HEK293 (cell line): ENCODE data around the gene EXOC7.
"Not testable (repeated sequence)": the region's sequence is repeated elsewhere in the genome, so short reads cannot be mapped to it uniquely, and the experiment has no call there.

Experiments
- CTCF ChIA-PET: fragments of 350-600 bp; formaldehyde crosslinking; extraction: SDS; loops from one replicate; lab custom pipeline; 2021; ENCODE audit warnings: antibody characterized with exemption; lab: Yijun Ruan, JAX
- POLR2A ChIA-PET: fragments of 300-600 bp; formaldehyde crosslinking; extraction: SDS; loops from one replicate; lab custom pipeline; 2020; ENCODE audit warnings: antibody characterized with exemption, inconsistent platforms; lab: Yijun Ruan, JAX
- H3K27ac ChIP-seq: fragments of 200-500 bp; sonication (Bioruptor generic); 2 replicates; pipeline ENCODE4 v1.5.1; 2014; ENCODE audit warnings: low read depth, low read length, control low read depth, inconsistent platforms; ENCODE audit errors: extremely low read depth
- H3K36me3 ChIP-seq, 2 experiments: fragments of 200-500 bp in 1 of 2; sonication (Bioruptor generic) in 1 of 2; 1 replicate in 1 of 2; 2 replicates in 1 of 2; pipeline ENCODE4 v1.5.1; 2014 to 2017; ENCODE audit warnings: inconsistent platforms in 2 of 2, low read length in 2 of 2; ENCODE audit not compliant: control insufficient read depth in 2 of 2, insufficient read depth in 1 of 2
- H3K4me1 ChIP-seq: fragments of 200-500 bp; sonication (Bioruptor generic); 2 replicates; pipeline ENCODE4 v1.5.1; 2014; ENCODE audit warnings: mild to moderate bottlenecking, low read length, inconsistent platforms; ENCODE audit not compliant: control insufficient read depth, insufficient read depth
- H3K4me3 ChIP-seq: 2 replicates; pipeline ENCODE4 v1.5.1; 2011; ENCODE audit warnings: low read depth, mild to moderate bottlenecking, control low read depth, low read length, moderate library complexity
- H3K9me3 ChIP-seq: fragments of 200-500 bp; sonication (Bioruptor generic); 2 replicates; pipeline ENCODE4 v1.5.1; 2014; ENCODE audit warnings: low read depth, low read length, inconsistent platforms; ENCODE audit not compliant: control insufficient read depth, insufficient read depth
- GLIS1 ChIP-seq: fragments of 450-650 bp; formaldehyde crosslinking; IDR thresholded peaks from 2 replicates; pipeline ENCODE4 v1.5.1; 2016; ENCODE audit warnings: missing biosample characterization, missing genetic modification characterization
- MZF1 ChIP-seq: fragments of 450-650 bp; formaldehyde crosslinking; IDR thresholded peaks from 2 replicates; pipeline ENCODE4 v1.5.1; 2017; ENCODE audit warnings: missing biosample characterization, missing genetic modification characterization, borderline replicate concordance
- SCRT2 ChIP-seq: fragments of 450-650 bp; formaldehyde crosslinking; IDR thresholded peaks from 2 replicates; pipeline ENCODE4 v1.5.1; 2016; ENCODE audit warnings: missing biosample characterization, missing genetic modification characterization
- ZNF114 ChIP-seq: fragments of 450-650 bp; formaldehyde crosslinking; IDR thresholded peaks from 2 replicates; pipeline ENCODE4 v1.5.0; 2017; ENCODE audit warnings: missing biosample characterization, missing genetic modification characterization
- ZNF785 ChIP-seq: fragments of 450-650 bp; formaldehyde crosslinking; IDR thresholded peaks from 2 replicates; pipeline ENCODE4 v1.5.1; 2016; ENCODE audit warnings: missing biosample characterization, missing genetic modification characterization
- TF ChIP-seq, protein P1 (sequence below): fragments of 450-650 bp; formaldehyde crosslinking; IDR thresholded peaks from 2 replicates; pipeline ENCODE4 v1.5.1; 2017; ENCODE audit warnings: missing biosample characterization, mild to moderate bottlenecking, missing genetic modification characterization, moderate library complexity
- TF ChIP-seq, protein P2 (sequence below): fragments of 450-650 bp; formaldehyde crosslinking; IDR thresholded peaks from 2 replicates; pipeline ENCODE4 v1.5.1; 2016; ENCODE audit warnings: missing biosample characterization, missing genetic modification characterization

Gene EXOC7

DNA sequence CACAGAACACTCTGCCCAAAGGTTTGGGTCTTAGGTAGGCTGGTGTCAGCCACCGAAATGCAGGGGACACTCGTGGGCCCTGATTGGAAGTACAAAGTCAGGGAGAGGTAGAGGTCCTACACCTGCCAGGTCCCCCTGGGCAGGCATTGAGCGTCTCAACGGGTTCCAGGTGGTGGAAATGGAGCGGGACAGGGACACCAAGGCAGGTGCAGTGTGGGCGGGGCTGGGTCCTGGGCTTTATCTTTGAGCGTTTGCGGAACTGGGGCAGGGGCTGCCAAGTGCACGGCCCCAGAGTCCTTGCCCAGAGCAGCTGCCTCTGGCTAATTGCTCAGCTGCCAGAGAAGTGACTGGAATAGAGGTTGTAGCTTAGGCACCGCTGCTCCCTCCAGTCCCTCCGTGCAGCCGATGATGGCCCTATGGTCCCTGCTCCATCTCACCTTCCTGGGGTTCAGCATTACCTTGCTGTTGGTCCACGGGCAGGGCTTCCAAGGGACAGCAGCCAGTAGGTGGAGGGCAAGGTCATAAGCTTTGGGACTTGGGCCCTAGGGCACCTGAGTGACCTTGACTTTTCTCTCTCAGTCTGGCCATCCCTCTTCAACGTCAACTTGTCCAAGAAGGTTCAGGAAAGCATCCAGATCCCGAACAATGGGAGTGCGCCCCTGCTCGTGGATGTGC lies 24.6 kb downstream of the EXOC7 start, which contains the start of gene ZACN (continued):
- no peak for TF ChIP-seq ZNF114 (tag by site-specific recombination)
- no peak for TF ChIP-seq ZNF785 (tag by site-specific recombination)
- no peak for TF ChIP-seq MZF1 (tag by site-specific recombination)

DNA sequence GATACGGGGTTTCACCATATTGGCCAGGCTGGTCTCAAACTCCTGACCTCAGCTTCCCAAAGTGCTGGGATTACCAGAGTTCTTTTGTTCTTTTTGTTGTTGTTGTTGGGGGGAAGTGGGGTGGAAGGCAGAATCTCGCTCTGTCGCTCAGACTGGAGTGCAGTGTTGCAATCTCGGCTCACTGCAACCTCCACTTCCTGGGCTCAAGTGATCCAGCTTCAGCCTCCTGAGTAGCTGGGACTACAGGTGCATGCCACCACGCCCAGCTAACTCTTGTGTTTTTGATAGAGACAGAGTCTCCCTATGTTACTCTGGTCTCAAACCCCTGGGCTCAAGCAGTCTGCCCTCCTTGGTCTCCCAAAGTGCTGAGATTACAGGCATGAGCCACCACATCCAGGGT lies 25.2 kb downstream of the EXOC7 start:
- ChIA-PET CTCF (interaction anchor here (0.7 to 1.5 kb wide), 3 partner anchors 201 to 445 kb away, joined by 3 read pairs; partner anchors contain the start of gene SMIM5), POLR2A (interaction anchor here (0.9 to 4.2 kb wide), 4 partner anchors 11 to 187 kb away, joined by 3 to 23 read pairs (median 4); partner anchors contain the start of genes EXOC7 and UBALD2)
- not testable (repeated sequence) for H3K4me3 ChIP-seq, H3K27ac ChIP-seq, H3K9me3 ChIP-seq
- Histone ChIP-seq H3K36me3 (peaks cover 0 to 19% of the 10 kb centered on the region in 2 experiments; a peak in 1 of 3 replicates), H3K4me1 (peaks cover 14% of the 10 kb centered on the region)

DNA sequence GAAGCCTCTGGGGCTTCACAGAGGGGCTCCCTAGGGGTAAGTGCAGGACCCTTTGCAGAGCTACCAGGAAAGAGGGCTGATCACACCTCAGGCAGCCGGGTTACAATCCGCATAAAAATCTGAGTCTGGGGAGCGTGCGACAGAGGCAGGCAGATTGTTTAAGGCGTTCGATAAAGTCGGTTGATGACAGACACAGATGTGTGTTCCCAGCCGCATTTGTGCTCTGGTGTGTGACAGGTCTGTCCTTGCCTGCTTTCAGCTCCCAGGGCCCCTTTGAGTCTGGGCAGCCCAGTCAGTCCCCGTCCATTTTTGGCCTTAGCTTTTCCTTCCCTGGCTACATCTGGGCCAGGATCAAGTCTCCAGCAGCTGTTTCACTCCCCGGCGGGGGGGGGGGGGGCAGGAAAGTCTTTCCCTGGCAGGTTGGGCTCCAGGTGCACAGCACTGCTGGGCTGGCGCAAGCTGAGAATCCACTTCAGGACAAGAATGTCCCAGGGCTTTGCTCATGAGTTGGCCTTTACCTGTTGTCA lies 25.9 kb downstream of the EXOC7 start:
- Histone ChIP-seq H3K4me1 (peaks cover 10% of the 10 kb centered on the region), H3K27ac (no peak overlapping the region), H3K4me3 (no peak overlapping the region), H3K36me3 (peaks cover 0 to 12% of the 10 kb centered on the region in 2 experiments; a peak in 1 of 3 replicates), H3K9me3 (no peaks in the 10 kb centered on the region)
- ChIA-PET CTCF (interaction anchor here (0.7 to 0.9 kb wide), 3 partner anchors 63 to 445 kb away, joined by 3 to 5 read pairs (median 3); partner anchors contain the start of gene SMIM5), POLR2A (interaction anchor here (0.6 to 1.0 kb wide), 4 partner anchors 11 to 187 kb away, joined by 3 to 7 read pairs (median 3); partner anchors contain the start of gene UBALD2)
- TF ChIP-seq, protein P1, sequence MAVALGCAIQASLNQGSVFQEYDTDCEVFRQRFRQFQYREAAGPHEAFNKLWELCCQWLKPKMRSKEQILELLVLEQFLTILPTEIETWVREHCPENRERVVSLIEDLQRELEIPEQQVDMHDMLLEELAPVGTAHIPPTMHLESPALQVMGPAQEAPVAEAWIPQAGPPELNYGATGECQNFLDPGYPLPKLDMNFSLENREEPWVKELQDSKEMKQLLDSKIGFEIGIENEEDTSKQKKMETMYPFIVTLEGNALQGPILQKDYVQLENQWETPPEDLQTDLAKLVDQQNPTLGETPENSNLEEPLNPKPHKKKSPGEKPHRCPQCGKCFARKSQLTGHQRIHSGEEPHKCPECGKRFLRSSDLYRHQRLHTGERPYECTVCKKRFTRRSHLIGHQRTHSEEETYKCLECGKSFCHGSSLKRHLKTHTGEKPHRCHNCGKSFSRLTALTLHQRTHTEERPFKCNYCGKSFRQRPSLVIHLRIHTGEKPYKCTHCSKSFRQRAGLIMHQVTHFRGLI (tag by site-specific recombination): 0 out of 2 replicates have a peak, but pooled peaks have one; percentile 43
- TF ChIP-seq GLIS1 (tag by site-specific recombination): no peak

DNA sequence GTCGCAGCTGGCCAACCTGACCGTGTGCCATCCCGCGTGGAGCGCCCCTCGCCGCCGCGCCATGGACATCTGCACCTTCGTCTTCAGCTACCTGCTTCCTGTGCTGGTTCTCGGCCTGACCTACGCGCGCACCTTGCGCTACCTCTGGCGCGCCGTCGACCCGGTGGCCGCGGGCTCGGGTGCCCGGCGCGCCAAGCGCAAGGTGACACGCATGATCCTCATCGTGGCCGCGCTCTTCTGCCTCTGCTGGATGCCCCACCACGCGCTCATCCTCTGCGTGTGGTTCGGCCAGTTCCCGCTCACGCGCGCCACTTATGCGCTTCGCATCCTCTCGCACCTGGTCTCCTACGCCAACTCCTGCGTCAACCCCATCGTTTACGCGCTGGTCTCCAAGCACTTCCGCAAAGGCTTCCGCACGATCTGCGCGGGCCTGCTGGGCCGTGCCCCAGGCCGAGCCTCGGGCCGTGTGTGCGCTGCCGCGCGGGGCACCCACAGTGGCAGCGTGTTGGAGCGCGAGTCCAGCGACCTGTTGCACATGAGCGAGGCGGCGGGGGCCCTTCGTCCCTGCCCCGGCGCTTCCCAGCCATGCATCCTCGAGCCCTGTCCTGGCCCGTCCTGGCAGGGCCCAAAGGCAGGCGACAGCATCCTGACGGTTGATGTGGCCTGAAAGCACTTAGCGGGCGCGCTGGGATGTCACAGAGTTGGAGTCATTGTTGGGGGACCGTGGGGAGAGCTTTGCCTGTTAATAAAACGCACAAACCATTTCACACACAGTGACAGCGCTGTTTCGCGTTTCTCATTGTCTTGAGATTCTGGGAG lies 26.6 kb downstream of the EXOC7 start:
- CTCF ChIA-PET: interaction anchor here (0.9 kb wide), 2 partner anchors 63 to 66 kb away, joined by 3 to 5 read pairs; no protein-coding TSS in a partner anchor
- no peak overlapping the region for H3K4me3 ChIP-seq
- TF ChIP-seq SCRT2 (tag by site-specific recombination): peak; percentile 66
- TF ChIP-seq, protein P2, sequence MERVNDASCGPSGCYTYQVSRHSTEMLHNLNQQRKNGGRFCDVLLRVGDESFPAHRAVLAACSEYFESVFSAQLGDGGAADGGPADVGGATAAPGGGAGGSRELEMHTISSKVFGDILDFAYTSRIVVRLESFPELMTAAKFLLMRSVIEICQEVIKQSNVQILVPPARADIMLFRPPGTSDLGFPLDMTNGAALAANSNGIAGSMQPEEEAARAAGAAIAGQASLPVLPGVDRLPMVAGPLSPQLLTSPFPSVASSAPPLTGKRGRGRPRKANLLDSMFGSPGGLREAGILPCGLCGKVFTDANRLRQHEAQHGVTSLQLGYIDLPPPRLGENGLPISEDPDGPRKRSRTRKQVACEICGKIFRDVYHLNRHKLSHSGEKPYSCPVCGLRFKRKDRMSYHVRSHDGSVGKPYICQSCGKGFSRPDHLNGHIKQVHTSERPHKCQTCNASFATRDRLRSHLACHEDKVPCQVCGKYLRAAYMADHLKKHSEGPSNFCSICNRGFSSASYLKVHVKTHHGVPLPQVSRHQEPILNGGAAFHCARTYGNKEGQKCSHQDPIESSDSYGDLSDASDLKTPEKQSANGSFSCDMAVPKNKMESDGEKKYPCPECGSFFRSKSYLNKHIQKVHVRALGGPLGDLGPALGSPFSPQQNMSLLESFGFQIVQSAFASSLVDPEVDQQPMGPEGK (tag by site-specific recombination): no peak
- H3K27ac ChIP-seq: no peak overlapping the region
- H3K36me3 ChIP-seq: peaks cover 0 to 5% of the 10 kb centered on the region in 2 experiments; a peak in 1 of 3 replicates
- H3K9me3 ChIP-seq: no peaks in the 10 kb centered on the region
- H3K4me1 ChIP-seq: peaks cover 8% of the 10 kb centered on the region
- POLR2A ChIA-PET: interaction anchor here (0.5 to 1.0 kb wide), 4 partner anchors 12 to 121 kb away, joined by 3 to 7 read pairs (median 3); no protein-coding TSS in a partner anchor
